Osteoblast (primary cell): ENCODE results near the gene ANGPTL2. TPM values are rescaled to one million over a fixed set of nuclear protein-coding genes. Genes with fewer than 3 reads are reported as not detected.

Experiments
- DNase-seq: peaks from one replicate; pipeline ENCODE4 v3.0.0; 2011; ENCODE audit warnings: low spot score, mixed read lengths; ENCODE audit not compliant: insufficient read length; ENCODE audit errors: missing footprints
- H2AFZ ChIP-seq: 2 replicates; pipeline ENCODE4 v1.6.0; 2011; ENCODE audit warnings: mild to moderate bottlenecking, low read length
- H3K27ac ChIP-seq: 2 replicates; pipeline ENCODE4 v1.5.1; 2011; ENCODE audit warnings: mild to moderate bottlenecking, low read depth, low read length, moderate library complexity
- H3K27me3 ChIP-seq: 2 replicates; pipeline ENCODE4 v1.6.0; 2012; ENCODE audit warnings: mild to moderate bottlenecking, control low read depth, inconsistent platforms, low read length, moderate library complexity; ENCODE audit not compliant: insufficient read depth
- H3K36me3 ChIP-seq: 2 replicates; pipeline ENCODE4 v1.5.1; 2011; ENCODE audit warnings: mild to moderate bottlenecking, low read length, control low read depth, moderate library complexity; ENCODE audit not compliant: insufficient read depth
- H3K4me1 ChIP-seq: 2 replicates; pipeline ENCODE4 v1.5.1; 2011; ENCODE audit warnings: mild to moderate bottlenecking, low read length, control low read depth, moderate library complexity; ENCODE audit not compliant: insufficient read depth
- H3K4me2 ChIP-seq: 2 replicates; pipeline ENCODE4 v1.6.0; 2011; ENCODE audit warnings: mild to moderate bottlenecking, low read length; ENCODE audit not compliant: insufficient read depth
- H3K4me3 ChIP-seq: fragments of 200-600 bp; sonication (generic); 3 replicates; pipeline ENCODE4 v1.5.1; 2012; ENCODE audit warnings: mild to moderate bottlenecking, low read length, inconsistent platforms; ENCODE audit not compliant: insufficient read depth
- H3K79me2 ChIP-seq: 2 replicates; pipeline ENCODE4 v1.6.0; 2012; ENCODE audit warnings: mild to moderate bottlenecking, low read length, control low read depth, inconsistent platforms; ENCODE audit not compliant: insufficient read depth
- H3K9me3 ChIP-seq: 2 replicates; pipeline ENCODE4 v1.5.1; 2011; ENCODE audit warnings: low read depth, low read length, control low read depth
- H4K20me1 ChIP-seq: 2 replicates; pipeline ENCODE4 v1.6.0; 2012; ENCODE audit warnings: mild to moderate bottlenecking, low read length, control low read depth; ENCODE audit not compliant: insufficient read depth
- total RNA-seq: library from RNA; depleted of rRNA; stranded (reverse); fragments of >200 nt; gene quantifications from 2 replicates; pipeline ENCODE4 v1.2.3, GENCODE V29; 2012
- TF ChIP-seq, protein P1 (sequence below): IDR thresholded peaks from 2 replicates; pipeline ENCODE4 v1.5.1; 2011; ENCODE audit warnings: mild to moderate bottlenecking, low read depth, low read length, moderate library complexity; ENCODE audit errors: extremely low read depth

ANGPTL2 gene
- total RNA-seq, 1 donor: 39.8 TPM

DNA sequence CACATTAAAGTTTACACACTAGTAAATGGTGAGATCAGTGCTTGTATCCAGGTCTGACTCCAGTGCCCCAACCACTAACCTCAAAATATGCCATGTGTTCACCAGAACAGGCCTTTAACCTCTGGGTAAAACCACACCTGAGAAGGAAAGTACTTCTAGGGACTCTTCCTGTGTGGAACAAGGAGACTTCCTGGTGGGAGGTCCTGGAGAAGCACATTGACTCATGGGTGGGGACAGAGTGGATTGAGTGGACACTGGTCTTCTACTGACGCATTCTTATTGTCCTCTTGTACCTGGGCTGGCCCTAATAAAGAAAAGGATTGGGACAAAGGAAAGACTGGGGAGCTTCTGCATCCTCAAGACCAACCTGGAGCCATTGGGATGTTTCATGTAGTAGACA lies 43.4 kb downstream of the ANGPTL2 start:
- H3K36me3 ChIP-seq: no peaks in the 10 kb centered on the region
- H3K27ac ChIP-seq: no peak overlapping the region
- TF ChIP-seq, protein P1, sequence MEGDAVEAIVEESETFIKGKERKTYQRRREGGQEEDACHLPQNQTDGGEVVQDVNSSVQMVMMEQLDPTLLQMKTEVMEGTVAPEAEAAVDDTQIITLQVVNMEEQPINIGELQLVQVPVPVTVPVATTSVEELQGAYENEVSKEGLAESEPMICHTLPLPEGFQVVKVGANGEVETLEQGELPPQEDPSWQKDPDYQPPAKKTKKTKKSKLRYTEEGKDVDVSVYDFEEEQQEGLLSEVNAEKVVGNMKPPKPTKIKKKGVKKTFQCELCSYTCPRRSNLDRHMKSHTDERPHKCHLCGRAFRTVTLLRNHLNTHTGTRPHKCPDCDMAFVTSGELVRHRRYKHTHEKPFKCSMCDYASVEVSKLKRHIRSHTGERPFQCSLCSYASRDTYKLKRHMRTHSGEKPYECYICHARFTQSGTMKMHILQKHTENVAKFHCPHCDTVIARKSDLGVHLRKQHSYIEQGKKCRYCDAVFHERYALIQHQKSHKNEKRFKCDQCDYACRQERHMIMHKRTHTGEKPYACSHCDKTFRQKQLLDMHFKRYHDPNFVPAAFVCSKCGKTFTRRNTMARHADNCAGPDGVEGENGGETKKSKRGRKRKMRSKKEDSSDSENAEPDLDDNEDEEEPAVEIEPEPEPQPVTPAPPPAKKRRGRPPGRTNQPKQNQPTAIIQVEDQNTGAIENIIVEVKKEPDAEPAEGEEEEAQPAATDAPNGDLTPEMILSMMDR: no peak
- H3K4me2 ChIP-seq: no peak overlapping the region
- H4K20me1 ChIP-seq: no peaks in the 10 kb centered on the region
- DNase-seq: no peak
- H3K79me2 ChIP-seq: no peaks in the 10 kb centered on the region
- no peak overlapping the region for H3K4me3 ChIP-seq
- H2AFZ ChIP-seq: no peak overlapping the region
- peaks cover 7% of the 10 kb centered on the region for H3K27me3 ChIP-seq
- H3K4me1 ChIP-seq: no peaks in the 10 kb centered on the region
- no peaks in the 10 kb centered on the region for H3K9me3 ChIP-seq

DNA sequence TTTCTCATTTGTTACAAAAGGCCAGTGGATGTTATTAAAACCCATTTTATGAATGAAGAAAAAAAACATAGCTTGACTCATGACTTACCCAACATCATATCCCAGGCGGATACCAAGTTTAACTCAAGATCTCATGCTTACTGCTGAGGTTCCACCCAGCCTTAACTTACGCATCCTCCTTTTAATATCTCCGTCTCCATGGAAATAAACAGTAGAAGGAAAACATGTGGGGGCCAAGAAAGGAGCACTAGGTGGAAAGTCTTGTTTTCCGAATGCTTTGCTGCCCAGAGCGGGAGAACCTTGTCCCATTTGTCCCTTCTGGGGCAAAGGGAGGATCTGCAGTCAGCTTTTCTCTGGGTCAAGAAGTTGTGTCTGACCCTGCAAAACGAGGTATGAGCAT lies 44.1 kb downstream of the ANGPTL2 start:
- TF ChIP-seq, protein P1: no peak
- no peak for DNase-seq

GRCh38 chr9:127077644-127077946 lies 44.8 kb downstream of the ANGPTL2 start:
- Histone ChIP-seq H3K9me3 (no peaks in the 10 kb centered on the region), H3K27me3 (peaks cover 7% of the 10 kb centered on the region), H4K20me1 (no peaks in the 10 kb centered on the region), H3K4me3 (no peak overlapping the region), H3K4me2 (no peak overlapping the region), H3K36me3 (no peaks in the 10 kb centered on the region), H3K27ac (no peak overlapping the region), H3K79me2 (no peaks in the 10 kb centered on the region), H2AFZ (no peak overlapping the region), H3K4me1 (no peaks in the 10 kb centered on the region)
- TF ChIP-seq, protein P1: no peak
- no peak for DNase-seq

More for the DNA sequence above, 44.1 kb downstream of the ANGPTL2 start:
- Histone ChIP-seq H3K4me1 (no peaks in the 10 kb centered on the region), H3K4me3 (no peak overlapping the region), H2AFZ (no peak overlapping the region), H3K27ac (no peak overlapping the region), H3K9me3 (no peaks in the 10 kb centered on the region), H3K36me3 (no peaks in the 10 kb centered on the region), H4K20me1 (no peaks in the 10 kb centered on the region), H3K4me2 (no peak overlapping the region), H3K79me2 (no peaks in the 10 kb centered on the region), H3K27me3 (peaks cover 7% of the 10 kb centered on the region)

GRCh38 chr9:127076860-127077643 lies 45.4 kb downstream of the ANGPTL2 start:
- H3K79me2 ChIP-seq: no peaks in the 10 kb centered on the region
- TF ChIP-seq, protein P1: no peak
- H3K4me1 ChIP-seq: no peaks in the 10 kb centered on the region
- no peak for DNase-seq
- H3K36me3 ChIP-seq: no peaks in the 10 kb centered on the region
- H4K20me1 ChIP-seq: no peaks in the 10 kb centered on the region
- H3K9me3 ChIP-seq: no peaks in the 10 kb centered on the region
- peaks cover 7% of the 10 kb centered on the region for H3K27me3 ChIP-seq
- H3K27ac ChIP-seq: no peak overlapping the region
- no peak overlapping the region for H3K4me2 ChIP-seq
- no peak overlapping the region for H3K4me3 ChIP-seq
- H2AFZ ChIP-seq: no peak overlapping the region
